Right atrium auricular region (tissue), 2 donors: ENCODE results near the gene ANAPC4. TPM values are rescaled to one million over a fixed set of nuclear protein-coding genes. Genes with fewer than 3 reads are reported as not detected.

Experiments used
- DNase-seq: peaks from one replicate; pipeline ENCODE4 v3.0.0-alpha.2; 2019; ENCODE audit warnings: low spot score
- H3K27ac ChIP-seq, 2 donors: fragments of 200-600 bp; sonication (generic); 1 replicate in 1 of 2; 2 replicates in 1 of 2; pipeline ENCODE4 v1.5.1; 2016 to 2019
- H3K27me3 ChIP-seq, 2 donors: fragments of 200-600 bp; sonication (generic); one replicate each; pipeline versions ENCODE4 v1.5.1 to v1.6.0; 2017 to 2019
- H3K36me3 ChIP-seq: fragments of 200-600 bp; sonication (generic); one replicate; pipeline ENCODE4 v1.5.1; 2016
- H3K4me1 ChIP-seq, 2 donors: fragments of 200-600 bp; sonication (generic); one replicate each; pipeline versions ENCODE4 v1.5.1 to v1.6.0; 2017 to 2019
- H3K4me3 ChIP-seq, 2 donors: fragments of 200-600 bp; sonication (generic); 1 replicate in 1 of 2; 2 replicates in 1 of 2; pipeline ENCODE4 v1.5.1; 2017 to 2019; ENCODE audit warnings: mild to moderate bottlenecking in 1 of 2, moderate library complexity in 1 of 2
- H3K9me3 ChIP-seq, 2 donors: fragments of 200-600 bp; sonication (generic); one replicate each; pipeline ENCODE4 v1.5.1; 2019
- CTCF ChIP-seq, 2 donors: fragments of 200-600 bp; sonication (generic); IDR thresholded peaks; one replicate each; pipeline ENCODE4 v1.5.1; 2019; ENCODE audit warnings: antibody characterized with exemption in 2 of 2
- total RNA-seq, 2 donors: library from RNA; depleted of rRNA; stranded (reverse); fragments of >200 nt; gene quantifications; one replicate each; pipeline ENCODE4 v1.1.0, GENCODE V29; 2016

ANAPC4 gene
- total RNA-seq, 2 donors from 2014 or later = 9.9 to 10.3 TPM

GRCh38 chr4:25427871-25428270 lies 50.8 kb downstream of the ANAPC4 start:
- H3K27me3 ChIP-seq = no peaks in the 10 kb centered on the region
- peaks cover 0 to 10% of the 10 kb centered on the region in 2 donors for H3K4me1 ChIP-seq
- H3K27ac ChIP-seq = no peak overlapping the region
- H3K4me3 ChIP-seq = no peak overlapping the region
- H3K36me3 ChIP-seq = no peaks in the 10 kb centered on the region
- no peaks in the 10 kb centered on the region for H3K9me3 ChIP-seq
- no peak for TF ChIP-seq CTCF (IDR thresholded peaks at IDR 0.05)
- DNase-seq = no peak

GRCh38 chr4:25430630-25431029 lies 53.6 kb downstream of the ANAPC4 start:
- Histone ChIP-seq H3K4me1 (no peaks in the 10 kb centered on the region), H3K27ac (no peak overlapping the region), H3K36me3 (no peaks in the 10 kb centered on the region), H3K4me3 (no peak overlapping the region), H3K9me3 (no peaks in the 10 kb centered on the region), H3K27me3 (no peaks in the 10 kb centered on the region)
- DNase-seq = no peak
- TF ChIP-seq CTCF (IDR thresholded peaks at IDR 0.05) = no peak

DNA sequence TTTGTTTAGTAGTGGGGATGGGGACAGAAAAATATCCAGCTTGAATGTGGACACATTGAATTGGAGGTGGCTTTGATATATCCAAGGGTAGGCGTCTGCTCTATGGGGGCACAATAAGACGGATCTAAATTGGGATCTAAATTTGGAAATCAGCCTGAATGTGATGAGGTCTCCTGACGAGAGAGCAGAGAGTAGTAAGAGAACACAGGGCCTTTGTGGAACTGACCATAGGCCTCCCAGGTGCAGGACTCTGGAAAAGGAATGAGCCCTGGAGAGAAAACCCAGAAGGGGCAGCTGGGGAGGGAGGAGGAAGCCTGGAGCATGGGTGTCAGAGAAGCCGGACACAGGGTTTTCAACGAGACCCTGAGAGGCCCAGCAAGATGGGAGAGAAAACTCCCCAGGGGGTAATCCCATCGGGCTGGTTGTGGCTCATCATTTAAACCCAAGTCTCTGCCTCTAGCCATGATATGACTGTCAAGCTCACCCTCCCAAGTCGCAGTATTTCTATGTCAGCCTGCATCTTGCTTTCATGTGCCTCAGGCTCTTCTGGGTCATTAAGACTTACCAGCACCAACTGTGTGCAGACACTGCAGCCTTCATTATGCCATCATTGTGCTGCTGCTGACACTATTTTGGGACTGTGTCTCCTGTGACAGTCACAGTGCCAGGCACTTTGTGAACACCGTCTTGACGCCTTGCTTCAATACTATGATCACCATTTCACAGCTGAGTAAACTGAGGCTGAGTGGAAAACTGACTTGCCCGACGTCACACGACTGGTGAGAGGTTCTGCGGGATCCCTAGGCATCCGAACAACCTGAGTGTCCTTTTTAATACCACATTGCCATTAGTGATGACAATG lies 57.1 kb downstream of the ANAPC4 start:
- TF ChIP-seq CTCF (IDR thresholded peaks at IDR 0.05) = no peak
- Histone ChIP-seq H3K27ac (no peak overlapping the region), H3K4me1 (no peaks in the 10 kb centered on the region), H3K9me3 (no peaks in the 10 kb centered on the region), H3K27me3 (no peaks in the 10 kb centered on the region), H3K4me3 (no peak overlapping the region), H3K36me3 (no peaks in the 10 kb centered on the region)
- DNase-seq = peak; percentile 30

GRCh38 chr4:25437926-25438325 lies 60.9 kb downstream of the ANAPC4 start:
- TF ChIP-seq CTCF (IDR thresholded peaks at IDR 0.05) = no peak
- Histone ChIP-seq H3K4me3 (no peak overlapping the region), H3K36me3 (no peaks in the 10 kb centered on the region), H3K4me1 (peaks cover 0 to 11% of the 10 kb centered on the region in 2 donors), H3K27ac (no peak overlapping the region), H3K27me3 (no peaks in the 10 kb centered on the region), H3K9me3 (no peaks in the 10 kb centered on the region)
- peak; percentile 21 for DNase-seq

GRCh38 chr4:25439918-25440477 lies 62.9 kb downstream of the ANAPC4 start:
- H3K36me3 ChIP-seq = no peaks in the 10 kb centered on the region
- no peak overlapping the region for H3K27ac ChIP-seq
- H3K9me3 ChIP-seq = no peaks in the 10 kb centered on the region
- H3K4me1 ChIP-seq = peaks cover 0 to 11% of the 10 kb centered on the region in 2 donors
- no peaks in the 10 kb centered on the region for H3K27me3 ChIP-seq
- peak; percentile 64 for DNase-seq
- H3K4me3 ChIP-seq = no peak overlapping the region
- TF ChIP-seq CTCF (IDR thresholded peaks at IDR 0.05) = peak; percentile 83 to 87
